ENCODE results near the gene PODNL1. TPM values are rescaled to one million over a fixed set of nuclear protein-coding genes. Genes with fewer than 3 reads are reported as not detected.

PODNL1 gene
- total and polyA plus RNA-seq, 2 of the 13 experiments (the other 11 are each of a cell fraction or from before 2014, with no cell fraction given), result 0.18 TPM; not detected in 1

DNA sequence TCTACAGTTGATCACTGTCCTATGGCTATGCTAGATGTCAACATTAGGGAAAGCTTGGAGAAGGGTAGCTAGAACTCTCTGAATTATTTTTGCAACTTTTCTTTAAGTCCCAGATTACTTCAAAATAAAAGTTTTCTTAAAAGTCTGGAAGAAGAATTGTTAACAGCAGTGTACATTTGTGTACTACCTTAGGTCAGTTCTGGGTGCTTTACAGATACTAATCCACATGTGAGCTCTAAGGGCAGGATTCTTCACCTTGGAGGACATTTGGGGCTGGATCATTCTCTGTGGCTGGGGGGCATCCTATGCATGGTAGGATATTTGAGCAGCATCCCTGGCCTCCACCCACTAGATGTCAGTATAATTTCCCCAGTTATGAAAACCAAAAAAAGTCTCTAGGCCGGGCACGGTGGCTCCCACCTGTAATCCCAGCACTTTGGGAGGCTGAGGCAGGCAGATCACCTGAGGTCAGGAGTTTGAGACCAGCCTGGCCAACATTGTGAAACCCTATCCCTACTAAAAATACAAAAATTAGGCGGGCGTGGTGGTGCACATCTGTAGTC is 35.1 kb downstream of the PODNL1 start (continued):
- no peak for TF ChIP-seq JUN (CRISPR knock-in tag; IDR thresholded peaks at IDR 0.05)
- TF ChIP-seq, protein P1, sequence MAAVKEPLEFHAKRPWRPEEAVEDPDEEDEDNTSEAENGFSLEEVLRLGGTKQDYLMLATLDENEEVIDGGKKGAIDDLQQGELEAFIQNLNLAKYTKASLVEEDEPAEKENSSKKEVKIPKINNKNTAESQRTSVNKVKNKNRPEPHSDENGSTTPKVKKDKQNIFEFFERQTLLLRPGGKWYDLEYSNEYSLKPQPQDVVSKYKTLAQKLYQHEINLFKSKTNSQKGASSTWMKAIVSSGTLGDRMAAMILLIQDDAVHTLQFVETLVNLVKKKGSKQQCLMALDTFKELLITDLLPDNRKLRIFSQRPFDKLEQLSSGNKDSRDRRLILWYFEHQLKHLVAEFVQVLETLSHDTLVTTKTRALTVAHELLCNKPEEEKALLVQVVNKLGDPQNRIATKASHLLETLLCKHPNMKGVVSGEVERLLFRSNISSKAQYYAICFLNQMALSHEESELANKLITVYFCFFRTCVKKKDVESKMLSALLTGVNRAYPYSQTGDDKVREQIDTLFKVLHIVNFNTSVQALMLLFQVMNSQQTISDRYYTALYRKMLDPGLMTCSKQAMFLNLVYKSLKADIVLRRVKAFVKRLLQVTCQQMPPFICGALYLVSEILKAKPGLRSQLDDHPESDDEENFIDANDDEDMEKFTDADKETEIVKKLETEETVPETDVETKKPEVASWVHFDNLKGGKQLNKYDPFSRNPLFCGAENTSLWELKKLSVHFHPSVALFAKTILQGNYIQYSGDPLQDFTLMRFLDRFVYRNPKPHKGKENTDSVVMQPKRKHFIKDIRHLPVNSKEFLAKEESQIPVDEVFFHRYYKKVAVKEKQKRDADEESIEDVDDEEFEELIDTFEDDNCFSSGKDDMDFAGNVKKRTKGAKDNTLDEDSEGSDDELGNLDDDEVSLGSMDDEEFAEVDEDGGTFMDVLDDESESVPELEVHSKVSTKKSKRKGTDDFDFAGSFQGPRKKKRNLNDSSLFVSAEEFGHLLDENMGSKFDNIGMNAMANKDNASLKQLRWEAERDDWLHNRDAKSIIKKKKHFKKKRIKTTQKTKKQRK (IDR thresholded peaks at IDR 0.05; ENCODE audit: low read length), result no peak
- TF ChIP-seq, protein P2, sequence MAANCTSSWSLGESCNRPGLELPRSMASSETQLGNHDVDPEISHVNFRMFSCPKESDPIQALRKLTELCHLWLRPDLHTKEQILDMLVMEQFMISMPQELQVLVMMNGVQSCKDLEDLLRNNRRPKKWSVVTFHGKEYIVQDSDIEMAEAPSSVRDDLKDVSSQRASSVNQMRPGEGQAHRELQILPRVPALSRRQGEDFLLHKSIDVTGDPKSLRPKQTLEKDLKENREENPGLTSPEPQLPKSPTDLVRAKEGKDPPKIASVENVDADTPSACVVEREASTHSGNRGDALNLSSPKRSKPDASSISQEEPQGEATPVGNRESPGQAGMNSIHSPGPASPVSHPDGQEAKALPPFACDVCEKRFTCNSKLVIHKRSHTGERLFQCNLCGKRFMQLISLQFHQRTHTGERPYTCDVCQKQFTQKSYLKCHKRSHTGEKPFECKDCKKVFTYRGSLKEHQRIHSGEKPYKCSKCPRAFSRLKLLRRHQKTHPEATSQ (CRISPR knock-in tag; IDR thresholded peaks at IDR 0.05; ENCODE audit: borderline replicate concordance), result 0 out of 2 replicates have a peak, but pooled peaks have one; percentile 29
- no peak for TF ChIP-seq HCFC1 (IDR thresholded peaks at IDR 0.05; ENCODE audit: low read depth, low read length)
- TF ChIP-seq, protein P3, sequence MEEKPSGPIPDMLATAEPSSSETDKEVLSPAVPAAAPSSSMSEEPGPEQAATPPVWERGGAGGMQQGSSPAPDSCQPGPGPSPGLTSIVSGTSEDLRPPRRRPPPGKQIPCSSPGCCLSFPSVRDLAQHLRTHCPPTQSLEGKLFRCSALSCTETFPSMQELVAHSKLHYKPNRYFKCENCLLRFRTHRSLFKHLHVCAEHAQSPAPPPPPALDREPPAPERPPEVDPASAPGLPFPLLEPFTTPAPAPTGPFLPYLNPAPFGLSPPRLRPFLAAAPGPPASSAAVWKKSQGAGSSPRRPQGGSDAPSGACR (CRISPR knock-in tag; IDR thresholded peaks at IDR 0.05), result no peak
- no peak for TF ChIP-seq SUZ12 (IDR thresholded peaks at IDR 0.05; ENCODE audit: low read depth, low read length)
- TF ChIP-seq, protein P4, sequence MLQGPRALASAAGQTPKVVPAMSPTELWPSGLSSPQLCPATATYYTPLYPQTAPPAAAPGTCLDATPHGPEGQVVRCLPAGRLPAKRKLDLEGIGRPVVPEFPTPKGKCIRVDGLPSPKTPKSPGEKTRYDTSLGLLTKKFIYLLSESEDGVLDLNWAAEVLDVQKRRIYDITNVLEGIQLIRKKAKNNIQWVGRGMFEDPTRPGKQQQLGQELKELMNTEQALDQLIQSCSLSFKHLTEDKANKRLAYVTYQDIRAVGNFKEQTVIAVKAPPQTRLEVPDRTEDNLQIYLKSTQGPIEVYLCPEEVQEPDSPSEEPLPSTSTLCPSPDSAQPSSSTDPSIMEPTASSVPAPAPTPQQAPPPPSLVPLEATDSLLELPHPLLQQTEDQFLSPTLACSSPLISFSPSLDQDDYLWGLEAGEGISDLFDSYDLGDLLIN (CRISPR knock-in tag; IDR thresholded peaks at IDR 0.05; ENCODE audit: borderline replicate concordance), result no peak
- 0 out of 2 replicates have a peak, but pooled peaks have one; percentile 42 for TF ChIP-seq POGZ (CRISPR knock-in tag; IDR thresholded peaks at IDR 0.05)
- TF ChIP-seq STAG1 (CRISPR knock-in tag; IDR thresholded peaks at IDR 0.05), result peak; percentile 14; the same call in 1 of the 2 replicates
- no peak for TF ChIP-seq ARID2 (CRISPR knock-in tag; IDR thresholded peaks at IDR 0.05; ENCODE audit: borderline replicate concordance)
- TF ChIP-seq ZNF709 (CRISPR knock-in tag; IDR thresholded peaks at IDR 0.05), result no peak
- TF ChIP-seq NR3C1 (CRISPR knock-in tag; IDR thresholded peaks at IDR 0.05), result no peak
- no peak for TF ChIP-seq CHD2 (IDR thresholded peaks at IDR 0.05; ENCODE audit: low read depth, low read length)
- TF ChIP-seq MED1 (CRISPR knock-in tag; IDR thresholded peaks at IDR 0.05), result no peak
- TF ChIP-seq KAT8 (CRISPR knock-in tag; IDR thresholded peaks at IDR 0.05), result peak; percentile 69
- TF ChIP-seq, protein P5, sequence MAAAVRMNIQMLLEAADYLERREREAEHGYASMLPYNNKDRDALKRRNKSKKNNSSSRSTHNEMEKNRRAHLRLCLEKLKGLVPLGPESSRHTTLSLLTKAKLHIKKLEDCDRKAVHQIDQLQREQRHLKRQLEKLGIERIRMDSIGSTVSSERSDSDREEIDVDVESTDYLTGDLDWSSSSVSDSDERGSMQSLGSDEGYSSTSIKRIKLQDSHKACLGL (CRISPR knock-in tag; IDR thresholded peaks at IDR 0.05), result no peak
- TF ChIP-seq, protein P6, sequence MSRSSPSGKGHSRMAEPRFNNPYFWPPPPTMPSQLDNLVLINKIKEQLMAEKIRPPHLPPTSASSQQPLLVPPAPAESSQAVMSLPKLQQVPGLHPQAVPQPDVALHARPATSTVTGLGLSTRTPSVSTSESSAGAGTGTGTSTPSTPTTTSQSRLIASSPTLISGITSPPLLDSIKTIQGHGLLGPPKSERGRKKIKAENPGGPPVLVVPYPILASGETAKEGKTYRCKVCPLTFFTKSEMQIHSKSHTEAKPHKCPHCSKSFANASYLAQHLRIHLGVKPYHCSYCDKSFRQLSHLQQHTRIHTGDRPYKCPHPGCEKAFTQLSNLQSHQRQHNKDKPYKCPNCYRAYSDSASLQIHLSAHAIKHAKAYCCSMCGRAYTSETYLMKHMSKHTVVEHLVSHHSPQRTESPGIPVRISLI (CRISPR knock-in tag; IDR thresholded peaks at IDR 0.05; ENCODE audit: borderline replicate concordance), result peak; percentile 57; the same call in 1 of the 2 replicates
- TF ChIP-seq ZNF460 (CRISPR knock-in tag; IDR thresholded peaks at IDR 0.05; ENCODE audit: borderline replicate concordance), result peak; percentile 94
- no peak for TF ChIP-seq MAFF (IDR thresholded peaks at IDR 0.05; ENCODE audit: low read depth, low read length)
- TF ChIP-seq TRIM24 (CRISPR knock-in tag; IDR thresholded peaks at IDR 0.05), result no peak
